Loucy (cell line): ENCODE measurements around the gene SPATA17.

Source experiments
- H2AFZ ChIP-seq: fragments of 200-600 bp; sonication (generic); 2 replicates; pipeline ENCODE4 v1.6.0; 2016; ENCODE audit warnings: antibody characterized with exemption, mild to moderate bottlenecking, low read length, moderate library complexity
- H3F3A ChIP-seq: fragments of 200-600 bp; 2 replicates; pipeline ENCODE4 v1.6.0; 2016; ENCODE audit warnings: antibody characterized with exemption, low read depth, mild to moderate bottlenecking
- H3K27me3 ChIP-seq: fragments of 200-600 bp; sonication (generic); 2 replicates; pipeline ENCODE4 v1.6.1; 2014; ENCODE audit warnings: low read length, mild to moderate bottlenecking; ENCODE audit not compliant: insufficient read depth, poor library complexity, severe bottlenecking
- H3K36me3 ChIP-seq: fragments of 200-600 bp; sonication (generic); 2 replicates; pipeline ENCODE4 v1.6.1; 2016; ENCODE audit warnings: low read length; ENCODE audit not compliant: insufficient read depth
- H3K4me1 ChIP-seq: fragments of 200-600 bp; sonication (generic); 2 replicates; pipeline ENCODE4 v1.5.1; 2014; ENCODE audit warnings: low read length, mild to moderate bottlenecking; ENCODE audit not compliant: insufficient read depth, poor library complexity, severe bottlenecking
- H3K4me2 ChIP-seq: fragments of 200-600 bp; sonication (generic); 2 replicates; pipeline ENCODE4 v1.6.0; 2014; ENCODE audit warnings: antibody characterized with exemption, low read length, low read depth, mild to moderate bottlenecking; ENCODE audit not compliant: poor library complexity, severe bottlenecking
- H3K4me3 ChIP-seq: fragments of 200-600 bp; sonication (generic); 2 replicates; pipeline ENCODE4 v1.5.1; 2014; ENCODE audit warnings: low read length, mild to moderate bottlenecking, mixed read lengths; ENCODE audit not compliant: poor library complexity, severe bottlenecking
- H3K79me2 ChIP-seq: fragments of 200-600 bp; sonication (generic); 2 replicates; pipeline ENCODE4 v1.6.1; 2014; ENCODE audit warnings: low read length; ENCODE audit not compliant: insufficient read depth
- H3K9ac ChIP-seq: fragments of 200-600 bp; sonication (generic); 2 replicates; pipeline ENCODE4 v1.6.0; 2014; ENCODE audit warnings: mild to moderate bottlenecking, low read depth, low read length, moderate library complexity; ENCODE audit not compliant: poor library complexity, severe bottlenecking
- H3K9me2 ChIP-seq: fragments of 200-600 bp; sonication (generic); replicated peaks from 2 replicates; pipeline ENCODE4 v1.6.1; 2016; ENCODE audit warnings: low read depth, low read length, mixed read lengths
- H3K9me3 ChIP-seq: fragments of 200-600 bp; sonication (generic); 2 replicates; pipeline ENCODE4 v1.6.1; 2014; ENCODE audit warnings: mild to moderate bottlenecking, antibody characterized with exemption, low read length, low read depth; ENCODE audit not compliant: insufficient read depth
- H4K20me1 ChIP-seq: fragments of 200-600 bp; sonication (generic); 2 replicates; pipeline ENCODE4 v1.6.0; 2014; ENCODE audit warnings: antibody characterized with exemption, low read length, mild to moderate bottlenecking; ENCODE audit not compliant: insufficient read depth, poor library complexity, severe bottlenecking
- CTCF ChIP-seq: fragments of 200-600 bp; sonication (generic); conservative IDR thresholded peaks from 2 replicates; pipeline ENCODE4 v1.5.1; 2014; ENCODE audit warnings: mild to moderate bottlenecking, antibody characterized with exemption, low read length
- EZH2phosphoT487 ChIP-seq: fragments of 200-600 bp; IDR thresholded peaks from 2 replicates; pipeline ENCODE4 v1.6.1; 2018; ENCODE audit warnings: antibody characterized with exemption, mild to moderate bottlenecking, moderate library complexity, borderline replicate concordance

SPATA17 gene

GRCh38 chr1:217717959-217718358, 86.8 kb downstream of the SPATA17 start:
- H3K4me2 ChIP-seq = no peak overlapping the region
- H3K79me2 ChIP-seq = no peaks in the 10 kb centered on the region
- H3F3A ChIP-seq = no peaks in the 10 kb centered on the region
- no peaks in the 10 kb centered on the region for H3K9me3 ChIP-seq
- no peaks in the 10 kb centered on the region for H3K36me3 ChIP-seq
- no peaks in the 10 kb centered on the region for H4K20me1 ChIP-seq
- no peaks in the 10 kb centered on the region for H3K4me1 ChIP-seq
- no peaks in the 10 kb centered on the region for H3K27me3 ChIP-seq
- no peak overlapping the region for H3K4me3 ChIP-seq
- H3K9me2 ChIP-seq = no peaks in the 10 kb centered on the region
- no peak for TF ChIP-seq CTCF
- no peak for TF ChIP-seq EZH2phosphoT487
- H3K9ac ChIP-seq = no peak overlapping the region
- H2AFZ ChIP-seq = no peak overlapping the region

- Histone ChIP-seq H3K9ac (no peak overlapping the region), H3K36me3 (no peaks in the 10 kb centered on the region), H3K27me3 (no peaks in the 10 kb centered on the region), H3K4me3 (no peak overlapping the region), H3F3A (no peaks in the 10 kb centered on the region), H4K20me1 (no peaks in the 10 kb centered on the region), H3K9me3 (no peaks in the 10 kb centered on the region), H3K4me2 (no peak overlapping the region), H3K79me2 (no peaks in the 10 kb centered on the region), H2AFZ (no peak overlapping the region), H3K4me1 (no peaks in the 10 kb centered on the region), H3K9me2 (no peaks in the 10 kb centered on the region)
- TF ChIP-seq EZH2phosphoT487 (no peak), CTCF (no peak; the same call in 1 of the 2 replicates)
Observed at GRCh38 chr1:217718873-217719272, 87.7 kb downstream of the SPATA17 start.

- no peak for TF ChIP-seq CTCF
- TF ChIP-seq EZH2phosphoT487 = no peak
- Histone ChIP-seq H3K4me3 (no peak overlapping the region), H3F3A (no peaks in the 10 kb centered on the region), H3K9me3 (no peaks in the 10 kb centered on the region), H2AFZ (no peak overlapping the region), H4K20me1 (no peaks in the 10 kb centered on the region), H3K4me1 (no peaks in the 10 kb centered on the region), H3K36me3 (no peaks in the 10 kb centered on the region), H3K79me2 (no peaks in the 10 kb centered on the region), H3K9ac (no peak overlapping the region), H3K27me3 (no peaks in the 10 kb centered on the region), H3K4me2 (no peak overlapping the region), H3K9me2 (no peaks in the 10 kb centered on the region)
Observed at GRCh38 chr1:217721692-217722091, 90.5 kb downstream of the SPATA17 start.
